HepG2 (cell line): Measurements from ENCODE around the gene ZNF222. TPM values are rescaled to one million over a fixed set of nuclear protein-coding genes. Genes with fewer than 3 reads are reported as not detected.

Experiments used
- CEBPB ChIP-seq: IDR thresholded peaks from 2 replicates; pipeline ENCODE4 v1.6.1; 2011; ENCODE audit warnings: low read depth, low read length, improper control_type of control experiment, borderline replicate concordance
- CREB1 ChIP-seq, 2 experiments: fragments of 450-650 bp in 1 of 2; IDR thresholded peaks; 2 replicates each; pipeline ENCODE4 v1.6.1; 2016 to 2017; ENCODE audit warnings: control low read depth in 1 of 2, mild to moderate bottlenecking in 1 of 2, missing compliant biosample characterization in 1 of 2, missing genetic modification characterization in 1 of 2
- HCFC1 ChIP-seq: fragments of 150-350 bp; IDR thresholded peaks from 2 replicates; pipeline ENCODE4 v1.6.1; 2014; ENCODE audit warnings: low read depth, low read length
- KDM5A ChIP-seq: fragments of 200-600 bp; sonication (generic); IDR thresholded peaks from 2 replicates; pipeline ENCODE4 v1.7.0; 2018; ENCODE audit warnings: antibody characterized with exemption, mild to moderate bottlenecking, low read length, borderline replicate concordance
- KLF6 ChIP-seq: IDR thresholded peaks from 2 replicates; pipeline ENCODE4 v1.8.0; 2016; ENCODE audit warnings: missing biosample characterization, missing genetic modification reagents
- MXI1 ChIP-seq: IDR thresholded peaks from 3 replicates; pipeline ENCODE4 v1.6.1; 2012; ENCODE audit warnings: low read depth, low read length, inconsistent platforms, borderline replicate concordance
- POLR2G ChIP-seq: fragments of 200-400 bp; formaldehyde crosslinking; IDR thresholded peaks from 2 replicates; pipeline ENCODE4 v1.6.1; 2018; ENCODE audit warnings: mild to moderate bottlenecking, low read depth, low read length, moderate library complexity
- SAP130 ChIP-seq: IDR thresholded peaks from 2 replicates; pipeline ENCODE4 v1.6.1; 2016; ENCODE audit warnings: low read depth
- ZMYM4 ChIP-seq: sonication (generic); formaldehyde crosslinking; IDR thresholded peaks from 2 replicates; pipeline ENCODE4 v1.8.1; 2023; ENCODE audit warnings: mild to moderate bottlenecking, missing genetic modification reagents
- ZNF143 ChIP-seq: sonication (generic); formaldehyde crosslinking; IDR thresholded peaks from 2 replicates; pipeline ENCODE4 v1.4.0; 2020; ENCODE audit warnings: missing genetic modification reagents
- ZNF17 ChIP-seq: sonication (generic); formaldehyde crosslinking; IDR thresholded peaks from 2 replicates; pipeline ENCODE4 v1.5.0; 2020; ENCODE audit warnings: mild to moderate bottlenecking, missing genetic modification reagents
- ZNF564 ChIP-seq: sonication (generic); formaldehyde crosslinking; IDR thresholded peaks from 2 replicates; pipeline ENCODE4 v1.8.1; 2023; ENCODE audit warnings: mild to moderate bottlenecking, missing genetic modification reagents
- ZNF607 ChIP-seq: sonication (generic); formaldehyde crosslinking; IDR thresholded peaks from 2 replicates; pipeline ENCODE4 v1.5.1; 2020; ENCODE audit warnings: missing genetic modification reagents, mild to moderate bottlenecking, borderline replicate concordance
- ZSCAN25 ChIP-seq: sonication (generic); formaldehyde crosslinking; IDR thresholded peaks from 2 replicates; pipeline ENCODE4 v1.8.0; 2022; ENCODE audit warnings: mild to moderate bottlenecking, missing genetic modification reagents
- polyA plus RNA-seq, 8 experiments: library from polyadenylated mRNA; depleted of rRNA in 3 of 8; stranded (reverse) in 7 of 8; unstranded in 1 of 8; fragments of >200 nt; fragmentation: Illumina TruSeq in 4 of 8; extraction: Trizol in 4 of 8; gene quantifications; 2 replicates each; pipeline versions ENCODE4 v1.2.1 to v1.2.3, GENCODE V29; 2011 to 2016; ENCODE audit warnings: low read depth in 4 of 8, missing spikeins in 1 of 8, mixed read lengths in 1 of 8; ENCODE audit not compliant: insufficient read depth in 1 of 8
- total RNA-seq, 5 experiments: library from RNA; depleted of rRNA; stranded (reverse); fragments of >200 nt; fragmentation: Illumina TruSeq; extraction: Trizol; gene quantifications; 2 replicates each; pipeline ENCODE4 v1.2.3, GENCODE V29; 2016; ENCODE audit warnings: low read depth in 1 of 5
- TF ChIP-seq, protein P1 (sequence below), 2 experiments: fragments of 450-650 bp in 1 of 2; sonication (generic) in 1 of 2; formaldehyde crosslinking in 1 of 2; IDR thresholded peaks; 2 replicates each; pipeline versions ENCODE4 v1.6.1 to v1.8.0; 2016 to 2022; ENCODE audit warnings: antibody characterized with exemption in 1 of 2, mild to moderate bottlenecking in 1 of 2, missing genetic modification reagents in 1 of 2
- TF ChIP-seq, protein P2 (sequence below): sonication (generic); formaldehyde crosslinking; IDR thresholded peaks from 2 replicates; pipeline ENCODE4 v1.4.0; 2020; ENCODE audit warnings: missing genetic modification reagents
- TF ChIP-seq, protein P3 (sequence below): IDR thresholded peaks from 2 replicates; pipeline ENCODE4 v1.6.1; 2016

Gene ZNF222
- total and polyA plus RNA-seq, 2 of the 13 experiments (the other 11 are each of a cell fraction or from before 2014, with no cell fraction given) = 2.2 to 6.2 TPM

DNA sequence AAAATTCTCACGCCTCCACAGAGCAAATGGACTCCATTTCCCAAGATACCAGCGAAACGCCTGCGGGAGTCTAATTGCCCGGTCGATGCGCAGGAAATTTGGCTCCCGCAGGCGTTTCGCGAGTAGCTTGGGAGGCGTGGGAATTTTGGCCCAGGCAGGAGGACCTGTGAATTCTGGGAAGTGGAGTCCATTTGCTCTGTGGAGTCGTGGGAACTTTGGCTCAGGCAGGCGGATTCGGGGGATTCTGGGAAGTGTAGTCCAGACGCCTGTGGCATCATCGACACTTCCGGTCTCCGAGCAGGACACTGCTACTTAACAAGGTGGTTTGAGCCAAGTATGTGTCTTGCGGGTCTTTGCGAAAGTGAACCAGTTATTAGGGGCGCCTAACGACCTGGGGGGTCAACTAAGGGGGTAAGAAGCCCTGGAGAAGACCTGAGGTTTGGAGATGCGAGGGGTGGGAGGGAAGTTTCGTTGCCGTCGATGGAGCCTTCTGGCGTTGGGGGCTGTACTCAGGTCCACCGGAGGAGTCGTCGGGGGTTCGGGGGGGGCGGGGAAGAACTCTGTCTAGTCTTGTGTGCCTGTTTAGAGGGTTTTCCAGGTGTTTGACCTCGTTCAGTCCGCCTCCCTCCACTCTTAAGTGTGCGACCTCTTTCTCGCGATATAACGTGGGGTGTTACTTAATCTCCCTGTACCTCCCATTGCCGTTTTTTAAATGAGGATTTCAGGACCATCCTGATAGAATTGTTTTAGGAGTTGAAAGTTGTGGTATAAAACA is 41.1 kb upstream of the ZNF222 start, which contains the start of gene ZNF155 (continued):
- TF ChIP-seq, protein P1, sequence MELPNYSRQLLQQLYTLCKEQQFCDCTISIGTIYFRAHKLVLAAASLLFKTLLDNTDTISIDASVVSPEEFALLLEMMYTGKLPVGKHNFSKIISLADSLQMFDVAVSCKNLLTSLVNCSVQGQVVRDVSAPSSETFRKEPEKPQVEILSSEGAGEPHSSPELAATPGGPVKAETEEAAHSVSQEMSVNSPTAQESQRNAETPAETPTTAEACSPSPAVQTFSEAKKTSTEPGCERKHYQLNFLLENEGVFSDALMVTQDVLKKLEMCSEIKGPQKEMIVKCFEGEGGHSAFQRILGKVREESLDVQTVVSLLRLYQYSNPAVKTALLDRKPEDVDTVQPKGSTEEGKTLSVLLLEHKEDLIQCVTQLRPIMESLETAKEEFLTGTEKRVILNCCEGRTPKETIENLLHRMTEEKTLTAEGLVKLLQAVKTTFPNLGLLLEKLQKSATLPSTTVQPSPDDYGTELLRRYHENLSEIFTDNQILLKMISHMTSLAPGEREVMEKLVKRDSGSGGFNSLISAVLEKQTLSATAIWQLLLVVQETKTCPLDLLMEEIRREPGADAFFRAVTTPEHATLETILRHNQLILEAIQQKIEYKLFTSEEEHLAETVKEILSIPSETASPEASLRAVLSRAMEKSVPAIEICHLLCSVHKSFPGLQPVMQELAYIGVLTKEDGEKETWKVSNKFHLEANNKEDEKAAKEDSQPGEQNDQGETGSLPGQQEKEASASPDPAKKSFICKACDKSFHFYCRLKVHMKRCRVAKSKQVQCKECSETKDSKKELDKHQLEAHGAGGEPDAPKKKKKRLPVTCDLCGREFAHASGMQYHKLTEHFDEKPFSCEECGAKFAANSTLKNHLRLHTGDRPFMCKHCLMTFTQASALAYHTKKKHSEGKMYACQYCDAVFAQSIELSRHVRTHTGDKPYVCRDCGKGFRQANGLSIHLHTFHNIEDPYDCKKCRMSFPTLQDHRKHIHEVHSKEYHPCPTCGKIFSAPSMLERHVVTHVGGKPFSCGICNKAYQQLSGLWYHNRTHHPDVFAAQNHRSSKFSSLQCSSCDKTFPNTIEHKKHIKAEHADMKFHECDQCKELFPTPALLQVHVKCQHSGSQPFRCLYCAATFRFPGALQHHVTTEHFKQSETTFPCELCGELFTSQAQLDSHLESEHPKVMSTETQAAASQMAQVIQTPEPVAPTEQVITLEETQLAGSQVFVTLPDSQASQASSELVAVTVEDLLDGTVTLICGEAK (IDR thresholded peaks at IDR 0.05) = no peak
- TF ChIP-seq, protein P1 (CRISPR knock-in tag; IDR thresholded peaks at IDR 0.05) = no peak
- TF ChIP-seq POLR2G = peak; percentile 43; the same call in 1 of the 2 replicates
- peak; percentile 15; the same call in 1 of the 2 replicates for TF ChIP-seq CEBPB
- 0 out of 2 replicates have a peak, but pooled peaks have one; percentile 13 for TF ChIP-seq ZMYM4 (CRISPR knock-in tag)
- TF ChIP-seq, protein P2, sequence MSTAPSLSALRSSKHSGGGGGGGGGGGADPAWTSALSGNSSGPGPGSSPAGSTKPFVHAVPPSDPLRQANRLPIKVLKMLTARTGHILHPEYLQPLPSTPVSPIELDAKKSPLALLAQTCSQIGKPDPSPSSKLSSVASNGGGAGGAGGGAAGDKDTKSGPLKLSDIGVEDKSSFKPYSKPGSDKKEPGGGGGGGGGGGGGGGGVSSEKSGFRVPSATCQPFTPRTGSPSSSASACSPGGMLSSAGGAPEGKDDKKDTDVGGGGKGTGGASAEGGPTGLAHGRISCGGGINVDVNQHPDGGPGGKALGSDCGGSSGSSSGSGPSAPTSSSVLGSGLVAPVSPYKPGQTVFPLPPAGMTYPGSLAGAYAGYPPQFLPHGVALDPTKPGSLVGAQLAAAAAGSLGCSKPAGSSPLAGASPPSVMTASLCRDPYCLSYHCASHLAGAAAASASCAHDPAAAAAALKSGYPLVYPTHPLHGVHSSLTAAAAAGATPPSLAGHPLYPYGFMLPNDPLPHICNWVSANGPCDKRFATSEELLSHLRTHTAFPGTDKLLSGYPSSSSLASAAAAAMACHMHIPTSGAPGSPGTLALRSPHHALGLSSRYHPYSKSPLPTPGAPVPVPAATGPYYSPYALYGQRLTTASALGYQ (CRISPR knock-in tag) = no peak
- TF ChIP-seq MXI1 = 0 out of 3 replicates have a peak, but pooled peaks have one; percentile 18
- TF ChIP-seq SAP130 (CRISPR knock-in tag) = peak; percentile 74
- peak; percentile 93 for TF ChIP-seq HCFC1
- no peak for TF ChIP-seq KLF6 (CRISPR knock-in tag)
- TF ChIP-seq ZNF607 = no peak
- peak; percentile 93 for TF ChIP-seq ZNF143 (CRISPR knock-in tag)
- no peak for TF ChIP-seq ZNF17 (CRISPR knock-in tag)
- TF ChIP-seq ZSCAN25 (CRISPR knock-in tag) = no peak
- TF ChIP-seq, protein P3, sequence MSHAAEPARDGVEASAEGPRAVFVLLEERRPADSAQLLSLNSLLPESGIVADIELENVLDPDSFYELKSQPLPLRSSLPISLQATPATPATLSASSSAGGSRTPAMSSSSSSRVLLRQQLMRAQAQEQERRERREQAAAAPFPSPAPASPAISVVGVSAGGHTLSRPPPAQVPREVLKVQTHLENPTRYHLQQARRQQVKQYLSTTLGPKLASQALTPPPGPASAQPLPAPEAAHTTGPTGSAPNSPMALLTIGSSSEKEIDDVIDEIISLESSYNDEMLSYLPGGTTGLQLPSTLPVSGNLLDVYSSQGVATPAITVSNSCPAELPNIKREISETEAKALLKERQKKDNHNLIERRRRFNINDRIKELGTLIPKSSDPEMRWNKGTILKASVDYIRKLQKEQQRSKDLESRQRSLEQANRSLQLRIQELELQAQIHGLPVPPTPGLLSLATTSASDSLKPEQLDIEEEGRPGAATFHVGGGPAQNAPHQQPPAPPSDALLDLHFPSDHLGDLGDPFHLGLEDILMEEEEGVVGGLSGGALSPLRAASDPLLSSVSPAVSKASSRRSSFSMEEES (CRISPR knock-in tag) = peak; percentile 20; the same call in 1 of the 2 replicates
- peak; percentile 44; the same call in 1 of the 2 replicates for TF ChIP-seq KDM5A
- TF ChIP-seq CREB1 (IDR thresholded peaks at IDR 0.05) = no peak
- peak; percentile 59; the same call in 1 of the 2 replicates for TF ChIP-seq CREB1 (CRISPR knock-in tag; IDR thresholded peaks at IDR 0.05)
- no peak for TF ChIP-seq ZNF564
